Measurements from ENCODE around the gene DCDC2C.

- no peak for TF ChIP-seq POLR2A (IDR thresholded peaks at IDR 0.05)
- no peak for TF ChIP-seq CTCF (IDR thresholded peaks at IDR 0.05)
Measured at GRCh38 chr2:3814706-3815245, 111.4 kb downstream of the DCDC2C start.

Measured in thyroid gland (tissue), 4 donors.